ENCODE measurements around the gene ARSB. TPM values are rescaled to one million over a fixed set of nuclear protein-coding genes. Genes with fewer than 3 reads are reported as not detected.

The ARSB gene
- total and polyA plus RNA-seq, 9 of the 15 experiments (the other 6 are each of a cell fraction or from before 2014, with no cell fraction given): 0.52 to 4.6 (median 2.4) TPM

DNA sequence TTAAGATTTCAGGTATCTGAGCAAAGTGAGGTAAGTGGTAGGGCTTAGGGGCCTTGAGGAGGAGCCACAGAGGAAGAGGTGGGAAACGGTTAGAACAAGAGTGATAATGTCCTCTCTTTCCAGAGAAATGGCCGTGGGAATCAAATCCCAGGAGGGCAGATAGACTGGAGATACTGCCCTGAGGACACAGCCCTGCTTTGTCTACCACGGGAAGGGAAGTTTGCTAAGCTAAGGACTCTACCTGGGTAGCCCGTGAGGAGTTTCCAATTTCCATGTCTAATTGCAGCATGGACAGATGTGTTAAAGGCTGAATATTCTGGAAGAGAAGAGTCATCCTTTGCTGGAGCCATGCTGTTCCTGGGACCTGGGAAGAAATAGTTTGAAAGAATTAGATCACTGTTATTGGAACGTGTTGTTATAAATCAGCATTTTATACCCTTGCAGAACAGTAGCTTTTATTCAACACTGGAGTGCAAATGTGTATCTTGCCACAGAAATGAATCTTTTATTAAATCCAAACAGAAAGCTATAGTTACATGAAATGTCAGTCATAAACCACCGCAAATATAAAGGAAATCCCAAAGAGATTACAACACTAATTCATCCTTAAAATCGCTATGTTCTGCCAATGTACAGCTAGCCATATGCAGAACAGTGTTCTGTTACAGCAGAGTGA lies 203.4 kb downstream of the ARSB start:
- FAIRE-seq: no peak
- peaks cover 11 to 13% of the 10 kb centered on the region in 2 experiments; a peak in 4 of 5 replicates for H3K4me1 ChIP-seq (replicated peaks in 1 of 2; ENCODE audit: control insufficient read depth in 2 of 2, insufficient read depth in 2 of 2, low read length in 2 of 2)
- ATAC-seq: no peak
- no peak overlapping the region for H3K9ac ChIP-seq (ENCODE audit: insufficient read depth in 1 of 2, low read depth in 2 of 2, low read length in 2 of 2)
- H3K4me2 ChIP-seq (ENCODE audit: insufficient read depth, low read length): no peak overlapping the region
- in situ Hi-C loops (cut with MboI): no loop called here
- no peak overlapping the region for H3K27ac ChIP-seq (ENCODE audit: extremely low read depth, low read depth, low read length)
- no peaks in the 10 kb centered on the region for H3K79me2 ChIP-seq (ENCODE audit: control insufficient read depth, insufficient read depth, low read length)
- H3K4me3 ChIP-seq: no peak overlapping the region
- no peaks in the 10 kb centered on the region for H3K36me3 ChIP-seq (ENCODE audit: control insufficient read depth, insufficient read depth, low read length)
- ChIA-PET CTCF (ENCODE audit: low intra/inter-chr PET ratio) (no interaction called here), POLR2A (interaction anchor here (1.3 kb wide), 1 partner anchor 25 kb away, joined by 4 read pairs; no protein-coding TSS in a partner anchor)
- no peaks in the 10 kb centered on the region for H4K20me1 ChIP-seq (replicated peaks; ENCODE audit: control insufficient read depth, insufficient read depth, low read length)
- no TSS peak for BruUV-seq (replicated peaks)
- no peak for DNase-seq (ENCODE audit: extremely low read depth in 1 of 4, low spot score in 3 of 4)
- H3K27me3 ChIP-seq (ENCODE audit: control insufficient read depth in 2 of 2, insufficient read depth in 2 of 2, low read length in 2 of 2): no peaks in the 10 kb centered on the region
- no peaks in the 10 kb centered on the region; the same call in 1 of the 2 replicates for H3K9me3 ChIP-seq (replicated peaks; ENCODE audit: control insufficient read depth, insufficient read depth, low read depth, low read length)
- no peak overlapping the region for H2AFZ ChIP-seq (ENCODE audit: low read depth, low read length)
- intact Hi-C loops (cut with micrococcal nuclease): no loop called here
- 46% methylated on average over 7 of the region's 7 CpGs for WGBS (ENCODE audit: insufficient coverage, low coverage, missing lambda C conversion rate)
- no peaks in the 10 kb centered on the region for H3K9me1 ChIP-seq (ENCODE audit: control insufficient read depth, insufficient read depth, low read length)
- TF ChIP-seq SETDB1 (IDR thresholded peaks at IDR 0.05; ENCODE audit: low read length) (no peak), ZNF655 (CRISPR knock-in tag; IDR thresholded peaks at IDR 0.05) (no peak), GABPA (tag; conservative IDR thresholded peaks at IDR 0.05; ENCODE audit: low read depth) (no peak), ATF4 (CRISPR knock-in tag; IDR thresholded peaks at IDR 0.05) (no peak), ATF1 (CRISPR knock-in tag; IDR thresholded peaks at IDR 0.05) (no peak), ATF1 (tag; IDR thresholded peaks at IDR 0.05) (no peak), HNRNPUL1 (IDR thresholded peaks at IDR 0.05; ENCODE audit: low read length) (no peak)

All from K562 (cell line).